GM19328 (cell line): ENCODE data around the gene CHIC2.
A peak's percentile ranks its signal among the peaks of the same experiment; 100 is the strongest.

ENCODE experiments used
- ATAC-seq: cut with Tn5 transposase; IDR thresholded peaks from one replicate; pipeline ENCODE4 v1.9.1; 2021; ENCODE audit warnings: mild to moderate bottlenecking, moderate library complexity; ENCODE audit not compliant: unreplicated experiment

Gene CHIC2

DNA sequence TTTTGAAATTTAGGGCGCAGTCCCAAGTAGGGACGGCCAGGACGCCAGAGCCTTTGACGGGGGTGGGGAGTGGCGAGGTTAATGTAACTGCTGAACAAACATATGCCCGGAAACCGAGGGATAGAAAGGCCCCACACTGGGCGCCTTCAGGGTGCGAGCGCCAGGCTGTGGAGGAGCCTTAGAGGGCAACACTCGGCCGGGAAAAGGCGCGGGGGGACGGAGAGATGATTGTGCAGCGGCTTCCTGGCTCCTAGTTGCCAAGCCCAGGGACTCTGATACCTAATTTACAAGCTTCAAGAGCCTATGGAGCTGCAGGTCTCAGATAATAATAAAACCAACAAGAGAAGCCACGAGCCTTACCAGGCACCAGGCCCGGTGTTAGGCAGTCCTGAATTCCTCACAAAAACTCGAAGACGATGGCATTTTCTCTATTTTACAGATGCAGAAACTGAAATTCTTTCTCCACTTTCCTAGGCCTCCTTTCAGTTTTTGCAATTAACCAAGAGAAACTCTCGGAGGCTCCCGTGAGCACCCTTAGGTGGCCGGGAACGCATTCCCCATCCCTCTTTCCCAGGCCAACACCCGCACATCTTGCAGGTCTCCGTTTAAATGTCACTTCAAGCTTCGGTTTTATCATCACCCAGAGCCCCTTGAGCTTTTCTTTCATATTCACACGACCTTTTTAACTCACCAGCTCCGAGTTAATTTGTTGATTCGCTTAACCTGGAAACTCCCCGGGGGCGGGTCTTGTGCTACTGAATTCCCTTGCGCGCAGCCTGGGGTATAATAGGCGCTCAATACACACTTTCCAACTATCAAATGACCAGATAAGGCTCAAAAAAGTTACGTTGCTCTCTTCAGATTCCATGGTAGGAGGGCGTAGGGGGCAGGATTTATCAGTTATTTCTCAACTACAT lies 29.2 kb upstream of the CHIC2 start:
- ATAC-seq, result no peak

DNA sequence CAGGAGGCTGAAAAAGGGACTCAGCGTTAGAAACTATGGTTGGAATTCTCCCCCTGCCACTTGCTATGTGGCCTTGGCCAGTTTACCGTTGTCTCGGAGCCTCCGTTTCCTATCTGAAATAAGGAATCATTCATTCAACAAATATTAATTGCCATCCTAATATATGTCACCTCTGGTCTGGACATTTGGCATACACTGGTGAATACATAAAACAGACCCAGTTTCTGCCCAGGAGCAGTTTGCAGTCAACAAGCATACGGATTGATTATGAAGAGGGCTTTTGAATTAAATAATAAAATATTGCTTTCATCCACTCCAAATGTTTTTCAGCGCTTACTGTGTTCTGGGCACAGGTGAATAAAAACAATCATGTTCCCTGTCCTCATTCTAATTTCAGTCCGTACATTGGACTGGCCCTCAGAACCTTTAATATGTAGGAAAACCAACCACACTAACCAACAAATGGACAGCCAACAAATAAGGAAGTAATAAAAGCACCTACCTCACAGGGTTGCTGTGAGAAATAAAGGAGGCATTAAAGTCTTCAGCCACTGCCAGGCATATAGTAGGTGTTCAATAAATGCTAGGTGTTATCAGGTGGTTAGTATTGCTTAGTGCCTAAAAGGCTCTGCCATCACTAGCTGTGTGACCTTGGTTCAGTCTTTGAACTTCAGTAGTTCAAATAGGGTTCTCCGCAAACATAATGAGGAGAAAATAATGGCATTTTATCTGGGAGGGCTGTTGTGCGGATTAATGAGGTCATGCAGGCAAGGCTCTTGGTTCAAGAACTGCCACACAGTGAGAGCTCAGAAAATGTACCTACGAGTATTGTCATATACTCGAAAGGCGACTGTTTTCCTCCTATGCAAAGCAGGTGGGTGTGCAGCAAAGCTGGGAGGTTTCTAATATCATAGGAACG lies 28.3 kb upstream of the CHIC2 start:
- ATAC-seq, result no peak

GRCh38 chr4:54091637-54092404 lies 27.4 kb upstream of the CHIC2 start:
- ATAC-seq, result peak; percentile 53

GRCh38 chr4:54090804-54091623 lies 26.6 kb upstream of the CHIC2 start:
- ATAC-seq, result peak; percentile 47

GRCh38 chr4:54090404-54090803 lies 26.0 kb upstream of the CHIC2 start:
- no peak for ATAC-seq

DNA sequence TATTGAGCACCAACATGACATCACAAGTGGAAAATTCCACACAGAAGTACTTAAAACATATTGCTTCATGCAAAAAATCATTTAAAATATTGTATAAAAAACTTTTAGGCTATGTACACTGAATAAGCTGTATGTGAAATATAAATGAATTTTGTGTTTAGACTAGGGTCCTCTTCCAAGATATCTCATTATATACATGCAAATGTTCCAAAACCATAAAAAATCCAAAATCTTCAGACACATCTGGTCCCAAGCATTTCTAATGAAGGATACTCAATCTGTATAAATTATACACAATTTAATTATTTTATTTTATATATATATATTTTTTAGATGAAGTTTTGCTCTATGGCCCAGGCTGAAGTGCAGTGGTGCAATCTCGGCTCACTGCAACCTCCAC lies 25.5 kb upstream of the CHIC2 start:
- ATAC-seq, result no peak

- no peak for ATAC-seq
Observed at GRCh38 chr4:54085284-54085683, 20.9 kb upstream of the CHIC2 start.

- no peak for ATAC-seq
Observed at GRCh38 chr4:54082168-54082567, 17.8 kb upstream of the CHIC2 start.

DNA sequence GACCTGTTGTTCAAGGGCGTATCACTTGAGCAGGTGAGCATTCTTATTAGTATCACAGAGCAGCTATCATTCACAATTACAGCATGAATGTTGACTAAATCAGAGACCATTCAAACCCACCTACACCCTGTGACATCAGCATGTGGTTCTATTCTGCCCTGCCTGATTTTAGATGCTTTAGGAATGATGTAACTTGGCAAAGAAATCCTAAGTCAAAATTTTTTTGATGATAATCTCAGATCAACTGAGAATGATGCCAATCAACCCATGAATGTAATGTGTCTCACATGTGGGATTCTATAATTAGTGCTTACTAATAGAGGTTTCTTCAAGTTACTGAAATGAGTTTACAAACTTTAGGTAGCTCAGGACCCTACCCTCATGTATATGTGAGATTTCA lies 13.4 kb upstream of the CHIC2 start:
- no peak for ATAC-seq

GRCh38 chr4:54076673-54077072 lies 12.3 kb upstream of the CHIC2 start:
- ATAC-seq, result no peak

GRCh38 chr4:54074381-54074780 lies 10.0 kb upstream of the CHIC2 start:
- no peak for ATAC-seq

DNA sequence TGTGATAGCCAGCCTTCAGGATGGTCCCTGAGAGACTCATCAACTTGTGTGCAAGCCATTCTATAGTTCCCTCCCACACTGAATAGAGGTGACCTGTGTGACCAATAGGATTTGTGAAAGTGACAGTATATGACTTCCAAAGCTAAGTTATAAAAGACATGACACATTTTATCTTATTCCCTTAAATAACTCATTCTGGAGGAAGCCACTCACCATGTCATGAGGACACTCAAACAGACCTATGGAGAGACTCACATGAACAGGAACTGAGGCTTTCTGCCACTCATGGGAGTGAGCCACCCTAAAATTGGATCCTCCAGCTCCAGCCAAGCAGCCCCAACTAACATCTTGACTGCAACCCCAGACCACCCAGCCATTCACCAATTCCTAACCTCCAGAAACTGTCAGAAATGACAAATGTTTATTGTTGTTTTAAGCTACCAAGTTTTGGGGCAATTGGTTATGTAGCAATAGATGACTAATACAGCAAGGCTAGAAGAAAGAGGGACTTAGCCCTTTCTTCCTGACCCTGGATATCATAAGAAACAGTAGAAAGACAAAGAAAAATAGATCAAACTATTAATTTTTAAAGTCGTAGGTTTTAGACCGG lies 9.0 kb upstream of the CHIC2 start:
- ATAC-seq, result no peak

GRCh38 chr4:54067166-54067565 lies 2.8 kb upstream of the CHIC2 start:
- ATAC-seq, result no peak

DNA sequence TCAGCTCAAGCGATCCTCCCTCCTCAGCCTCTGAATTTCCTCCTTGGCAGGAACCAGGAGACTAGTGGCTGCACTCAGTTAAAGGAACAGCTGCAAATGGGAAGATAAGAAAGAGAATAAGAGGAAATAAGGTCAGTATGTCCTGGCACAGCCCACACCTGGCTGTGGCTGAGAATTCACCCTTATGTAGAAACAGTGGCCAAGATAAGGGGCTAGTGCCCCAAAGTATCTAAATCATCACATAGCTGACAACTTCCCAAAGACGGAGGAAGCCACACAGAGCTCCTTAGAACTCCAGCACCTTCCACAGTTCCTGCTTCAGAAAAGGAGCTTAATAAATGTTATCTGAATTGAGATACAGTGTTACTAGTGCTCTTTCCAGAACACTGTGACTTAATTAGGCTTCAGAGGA lies 2.3 kb upstream of the CHIC2 start:
- no peak for ATAC-seq

DNA sequence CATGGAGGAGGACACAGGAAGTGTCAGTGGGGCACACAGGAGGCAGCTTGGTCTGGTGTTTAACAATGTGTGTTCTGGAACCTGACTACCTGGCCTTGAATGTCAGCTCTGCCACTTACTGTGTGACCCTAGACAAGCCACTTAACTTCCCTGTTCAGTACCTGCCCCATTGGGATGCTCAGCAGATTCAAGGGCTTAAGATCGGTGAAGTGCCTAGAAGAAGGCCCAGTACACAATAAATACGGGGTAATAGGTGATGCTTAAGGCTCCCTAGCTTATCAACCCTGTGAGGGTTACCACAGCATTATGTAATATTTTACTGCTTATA lies 1.6 kb upstream of the CHIC2 start:
- no peak for ATAC-seq

- ATAC-seq, result no peak
Observed at GRCh38 chr4:54065282-54066087, 1.1 kb upstream of the CHIC2 start.

DNA sequence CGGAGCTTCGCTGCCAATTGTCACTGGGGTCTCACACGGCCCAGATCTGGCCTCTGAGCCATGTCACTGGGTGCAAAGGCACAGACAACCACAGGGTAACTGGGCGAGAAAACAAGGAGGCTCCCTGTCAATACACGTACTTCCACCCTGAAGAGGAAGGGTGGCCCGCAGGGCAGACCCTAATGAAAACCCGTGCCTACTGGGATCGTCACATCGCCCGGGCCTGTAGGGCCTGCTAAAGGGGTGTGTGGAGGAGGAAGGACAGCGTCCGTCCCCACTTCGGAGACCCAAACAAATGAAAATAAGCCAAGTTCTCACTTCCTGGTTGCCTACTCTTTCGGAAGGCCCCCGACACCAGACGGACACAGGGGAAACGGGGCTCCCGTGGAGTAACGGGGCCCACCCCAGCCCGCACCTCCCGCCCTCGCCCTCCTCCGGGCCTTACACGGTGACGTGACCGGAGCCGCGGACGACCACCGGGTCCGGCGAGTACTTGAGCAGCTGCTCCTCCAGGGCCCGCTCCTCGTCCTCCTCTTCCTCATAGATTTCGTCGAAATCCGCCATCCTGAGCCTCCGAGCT lies 578 bp downstream of the CHIC2 start:
- ATAC-seq, result peak; percentile 21

- no peak for ATAC-seq
Observed at GRCh38 chr4:54063229-54063628, 1.2 kb downstream of the CHIC2 start.

GRCh38 chr4:54062392-54062791 lies 2.0 kb downstream of the CHIC2 start:
- no peak for ATAC-seq
